Fibroblast of lung (primary cell): ENCODE results near the gene NUDT14.

Experiments
- CTCF ChIP-seq, 2 donors: IDR thresholded peaks in 1 of 2; conservative IDR thresholded peaks in 1 of 2; 1 replicate in 1 of 2; 2 replicates in 1 of 2; pipeline ENCODE4 v1.5.1; 2011 to 2012; ENCODE audit warnings: low read length in 2 of 2, control low read depth in 1 of 2, inconsistent platforms in 1 of 2, low read depth in 1 of 2, mild to moderate bottlenecking in 1 of 2
- EZH2 ChIP-seq: IDR thresholded peaks from 2 replicates; pipeline ENCODE4 v1.5.1; 2012; ENCODE audit warnings: low read length, control low read depth, mild to moderate bottlenecking; ENCODE audit errors: missing control alignments

- TF ChIP-seq EZH2: no peak
- TF ChIP-seq CTCF (conservative IDR thresholded peaks at IDR 0.05 in 1 of 2, IDR thresholded peaks at IDR 0.05 in 1 of 2; ENCODE audit: low read depth in 1 of 2, low read length in 2 of 2): no peak
Observed at GRCh38 chr14:105147671-105148603, 33.2 kb downstream of the NUDT14 start.
